Right lobe of liver (tissue), 6 donors: ENCODE data around the gene LRRC3. TPM values are rescaled to one million over a fixed set of nuclear protein-coding genes. Genes with fewer than 3 reads are reported as not detected.

ENCODE experiments used
- ATAC-seq, 4 donors: fragments of 200-7000 bp; cut with Tn5 transposase; one replicate each; pipeline ENCODE4 v1.9.1; 2020; ENCODE audit warnings: mild to moderate bottlenecking in 4 of 4, moderate library complexity in 4 of 4
- DNase-seq, 3 donors: peaks; one replicate each; pipeline ENCODE4 v3.0.0-alpha.2; 2020
- H3K27ac ChIP-seq, 3 donors: fragments of 200-600 bp; one replicate each; pipeline ENCODE4 v1.8.0; 2022
- H3K27me3 ChIP-seq, 2 donors: fragments of 200-600 bp; one replicate each; pipeline ENCODE4 v1.8.0; 2022
- H3K36me3 ChIP-seq, 4 donors: fragments of 200-600 bp; sonication (generic) in 1 of 4; one replicate each; pipeline versions ENCODE4 v1.5.1 to v1.8.0; 2017 to 2022; ENCODE audit warnings: control low read depth in 1 of 4
- H3K4me1 ChIP-seq, 4 donors: fragments of 200-600 bp; sonication (generic) in 1 of 4; one replicate each; pipeline versions ENCODE4 v1.5.1 to v1.8.0; 2017 to 2022; ENCODE audit warnings: control low read depth in 1 of 4
- H3K4me3 ChIP-seq, 3 donors: fragments of 200-600 bp; one replicate each; pipeline ENCODE4 v1.8.0; 2022
- H3K9me3 ChIP-seq, 4 donors: fragments of 200-600 bp; sonication (generic) in 1 of 4; one replicate each; pipeline versions ENCODE4 v1.5.1 to v1.8.0; 2017 to 2022; ENCODE audit warnings: control low read depth in 1 of 4
- CTCF ChIP-seq, 4 donors: fragments of 200-600 bp in 3 of 4; fragments of 450-650 bp in 1 of 4; IDR thresholded peaks; one replicate each; pipeline versions ENCODE4 v1.5.1 to v1.8.0; 2016 to 2022; ENCODE audit warnings: antibody characterized with exemption in 4 of 4, mild to moderate bottlenecking in 2 of 4
- POLR2A ChIP-seq: fragments of 450-650 bp; IDR thresholded peaks from one replicate; pipeline ENCODE4 v1.6.1; 2017; ENCODE audit warnings: antibody characterized with exemption, mild to moderate bottlenecking
- WGBS: methylation state at CpG from one replicate; pipeline ENCODE4 v1.1.6; 2018; ENCODE audit warnings: low coverage, low lambda C conversion rate; ENCODE audit not compliant: insufficient coverage; ENCODE audit errors: missing lambda C conversion rate; 5-methylcytosine and 5-hydroxymethylcytosine counted together
- intact Hi-C, 2 donors: fragments of 100-400 bp; cut with DNase I; formaldehyde crosslinking; loops; one replicate each; pipeline versions ENCODE4 v1.11.2 to v1.14.1; 2022
- total RNA-seq, 6 experiments: library from RNA; depleted of rRNA in 2 of 6; stranded (reverse); fragments of >200 nt in 2 of 6; fragmentation: NEBNext Ultra II Directional in 3 of 6; extraction: Animal tissue kit (Norgen Biotek cat#: 25700) in 3 of 6; gene quantifications; one replicate each; pipeline versions ENCODE4 v1.1.0 to v1.2.4, GENCODE V29; 2016 to 2023
- donor health status: DM: no; HTN: yes; CAD: no.
- donor health status: DM: no; HTN: no; CAD: no.
- donor health status: DM: no; HTN: no; CAD: no.
- donor health status: DM: no; HTN: yes; CAD: no.
- donor health status: DM: no; HTN: yes; CAD: no.

LRRC3 gene
- total RNA-seq, 6 experiments from 2014 or later, result 7.5 to 19.3 (median 13.9) TPM

- Histone ChIP-seq H3K27ac (peak overlapping the region in 2 of 3 donors; percentile 61 to 66), H3K36me3 (no peaks in the 10 kb centered on the region), H3K27me3 (no peaks in the 10 kb centered on the region), H3K4me3 (peak overlapping the region in 1 of 3 donors; percentile 31), H3K9me3 (no peaks in the 10 kb centered on the region), H3K4me1 (no peaks in the 10 kb centered on the region)
- peak; percentile 86 to 92 (median 92) for DNase-seq
- intact Hi-C loops, result no loop called here
- peak; percentile 93 to 98 (median 96) for ATAC-seq
- WGBS, result no CpG with 5 or more reads among the region's 34 CpGs
- no peak for TF ChIP-seq POLR2A
- peak in 1 of 4 donors; percentile 5 for TF ChIP-seq CTCF (IDR thresholded peaks at IDR 0.05)
These were observed 16.6 kb upstream of the LRRC3 start for GRCh38 chr21:44438531-44439210.

- DNase-seq, result peak in 1 of 3 donors; percentile 53
- Histone ChIP-seq H3K27ac (no peak overlapping the region), H3K36me3 (no peaks in the 10 kb centered on the region), H3K27me3 (no peaks in the 10 kb centered on the region), H3K4me1 (no peaks in the 10 kb centered on the region), H3K9me3 (no peaks in the 10 kb centered on the region), H3K4me3 (no peak overlapping the region)
- intact Hi-C loops, result no loop called here
- TF ChIP-seq CTCF (IDR thresholded peaks at IDR 0.05) (no peak), POLR2A (no peak)
- WGBS, result 61% methylated on average over 6 of the region's 11 CpGs
- no peak for ATAC-seq
These were observed 16.1 kb upstream of the LRRC3 start for GRCh38 chr21:44439211-44439600.

GRCh38 chr21:44440241-44441040, 14.9 kb upstream of the LRRC3 start:
- intact Hi-C loops, result loop anchor here in 1 of 2 donors (10.0 kb wide), 1 partner anchor 46 kb away; no protein-coding TSS in a partner anchor
- Histone ChIP-seq H3K4me1 (no peaks in the 10 kb centered on the region), H3K27ac (no peak overlapping the region), H3K4me3 (no peak overlapping the region), H3K9me3 (no peaks in the 10 kb centered on the region), H3K36me3 (no peaks in the 10 kb centered on the region), H3K27me3 (no peaks in the 10 kb centered on the region)
- 87% methylated on average over 16 of the region's 33 CpGs for whole genome bisulfite sequencing
- no peak for TF ChIP-seq CTCF (IDR thresholded peaks at IDR 0.05)
- no peak for TF ChIP-seq POLR2A
- DNase-seq, result peak in 2 of 3 donors; percentile 12 to 52
- no peak for ATAC-seq

- Histone ChIP-seq H3K36me3 (no peaks in the 10 kb centered on the region), H3K4me1 (no peaks in the 10 kb centered on the region), H3K4me3 (no peak overlapping the region), H3K27ac (no peak overlapping the region), H3K27me3 (no peaks in the 10 kb centered on the region), H3K9me3 (no peaks in the 10 kb centered on the region)
- no CpG with 5 or more reads among the region's 10 CpGs for WGBS
- no peak for TF ChIP-seq CTCF (IDR thresholded peaks at IDR 0.05)
- TF ChIP-seq POLR2A, result no peak
- intact Hi-C loops, result loop anchor here in 1 of 2 donors (10.0 kb wide), 1 partner anchor 46 kb away; no protein-coding TSS in a partner anchor
- no peak for ATAC-seq
- peak in 1 of 3 donors; percentile 8 for DNase-seq
These were observed 14.3 kb upstream of the LRRC3 start for GRCh38 chr21:44441041-44441400.
